Adrenal gland (tissue), 12 donors: ENCODE measurements around the gene ZP1. TPM values are rescaled to one million over a fixed set of nuclear protein-coding genes. Genes with fewer than 3 reads are reported as not detected.

Experiments used
- DNase-seq, 7 donors: peaks; one replicate each; pipeline ENCODE4 v3.0.0-alpha.2; 2019 to 2020
- H3K27ac ChIP-seq, 5 donors: fragments of 200-600 bp; sonication (generic) in 4 of 5; 1 replicate in 3 of 5; 2 replicates in 2 of 5; pipeline versions ENCODE4 v1.5.1 to v1.8.0; 2016 to 2020; ENCODE audit warnings: mild to moderate bottlenecking in 1 of 5
- H3K27me3 ChIP-seq: fragments of 200-600 bp; 2 replicates; pipeline ENCODE4 v1.8.0; 2021
- H3K36me3 ChIP-seq, 2 donors: fragments of 200-600 bp; replicated peaks in 1 of 2; 1 replicate in 1 of 2; 2 replicates in 1 of 2; pipeline versions ENCODE4 v1.5.1 to v1.8.0; 2018 to 2022
- H3K4me1 ChIP-seq, 2 donors: fragments of 200-600 bp; replicated peaks in 1 of 2; 1 replicate in 1 of 2; 2 replicates in 1 of 2; pipeline versions ENCODE4 v1.5.1 to v1.8.0; 2018 to 2021
- H3K4me3 ChIP-seq, 4 donors: fragments of 200-600 bp; sonication (generic) in 3 of 4; one replicate each; pipeline ENCODE4 v1.5.1; 2016 to 2018
- H3K9me3 ChIP-seq, 3 donors: fragments of 200-600 bp; sonication (generic) in 1 of 3; replicated peaks in 1 of 3; 1 replicate in 2 of 3; 2 replicates in 1 of 3; pipeline versions ENCODE4 v1.5.1 to v1.8.0; 2016 to 2021
- CTCF ChIP-seq, 6 experiments: fragments of 450-650 bp in 4 of 6; fragments of 200-600 bp in 2 of 6; sonication (generic) in 1 of 6; IDR thresholded peaks; 1 replicate in 5 of 6; 2 replicates in 1 of 6; pipeline versions ENCODE4 v1.5.1 to v1.8.0; 2016 to 2021; ENCODE audit warnings: antibody characterized with exemption in 6 of 6, mild to moderate bottlenecking in 2 of 6, moderate library complexity in 1 of 6
- POLR2A ChIP-seq, 2 donors: fragments of 450-650 bp; IDR thresholded peaks; one replicate each; pipeline ENCODE4 v1.6.1; 2017; ENCODE audit warnings: antibody characterized with exemption in 2 of 2, mild to moderate bottlenecking in 2 of 2, moderate library complexity in 1 of 2
- WGBS, 4 donors: extraction: QIAGEN DNeasy Blood & Tissue Kit in 2 of 4; methylation state at CpG; one replicate each; pipeline versions ENCODE4 v1.1.5 to v1.1.7; 2013 to 2017; 5-methylcytosine and 5-hydroxymethylcytosine counted together
- intact Hi-C, 2 donors: fragments of 100-400 bp; cut with DNase I; formaldehyde crosslinking; loops; one replicate each; pipeline versions ENCODE4 v1.14.1 to v1.15.0; 2022 to 2023
- polyA plus RNA-seq, 3 donors: library from polyadenylated mRNA; stranded (reverse); fragments of 200-250 nt in 2 of 3; fragments of 350-450 nt in 1 of 3; fragmentation: Illumina TruSeq in 1 of 3; extraction: RNeasy Lipid Tissue Mini Kit (QIAGEN cat#74804) in 1 of 3; gene quantifications; one replicate each; pipeline ENCODE4 v1.2.3, GENCODE V29; 2013 to 2014
- total RNA-seq, 9 donors: library from RNA; depleted of rRNA in 4 of 9; stranded (reverse); fragments of >200 nt in 4 of 9; fragments of 120-200 nt in 1 of 9; fragmentation: NEBNext Ultra II Directional in 1 of 9; extraction: Animal tissue kit (Norgen Biotek cat#: 25700) in 1 of 9; gene quantifications; one replicate each; pipeline versions ENCODE4 v1.1.0 to v1.2.4, GENCODE V29; 2013 to 2023
- donor health status: healthy with polysubstance abuse.
- donor health status: Bipolar disorder and iron deficiency.
- donor health status: DM: yes; HTN: yes; CAD: no.
- donor health status: DM: no; HTN: no; CAD: no.
- donor health status: DM: no; HTN: no; CAD: no.
- donor health status: DM: yes; HTN: yes; CAD: no.

ZP1 gene
- total and polyA plus RNA-seq, 12 donors, result 0.24 to 6.3 (median 0.71) TPM; not detected in 2

GRCh38 chr11:60900673-60901404, 33.5 kb downstream of the ZP1 start:
- H3K27ac ChIP-seq, result no peak overlapping the region
- H3K27me3 ChIP-seq, result no peaks in the 10 kb centered on the region
- WGBS, 4 donors, result 82 to 86% (median 84%) methylated on average over 11 to 13 of the region's 13 CpGs
- H3K36me3 ChIP-seq, result peaks cover 0 to 77% of the 10 kb centered on the region in 2 donors
- H3K4me3 ChIP-seq, result no peak overlapping the region
- peaks cover 17 to 20% of the 10 kb centered on the region in 2 donors for H3K4me1 ChIP-seq
- DNase-seq, result peak in 1 of 7 donors; percentile 47
- H3K9me3 ChIP-seq, result no peaks in the 10 kb centered on the region
- TF ChIP-seq POLR2A (IDR thresholded peaks at IDR 0.05) (no peak), CTCF (IDR thresholded peaks at IDR 0.05) (no peak)
- intact Hi-C loops, result no loop called here

- TF ChIP-seq POLR2A (IDR thresholded peaks at IDR 0.05) (no peak), CTCF (IDR thresholded peaks at IDR 0.05) (no peak)
- H3K4me3 ChIP-seq, result no peak overlapping the region
- peak in 1 of 7 donors; percentile 50 for DNase-seq
- no peak overlapping the region for H3K27ac ChIP-seq
- H3K9me3 ChIP-seq, result no peaks in the 10 kb centered on the region
- 79 to 87% (median 84%) methylated on average over 11 of the region's 11 CpGs for WGBS, 4 donors
- H3K4me1 ChIP-seq, result peaks cover 17 to 23% of the 10 kb centered on the region in 2 donors
- no peaks in the 10 kb centered on the region for H3K27me3 ChIP-seq
- intact Hi-C loops, result no loop called here
- H3K36me3 ChIP-seq, result peaks cover 0 to 60% of the 10 kb centered on the region in 2 donors
These were observed 35.3 kb downstream of the ZP1 start for GRCh38 chr11:60902625-60903024.

GRCh38 chr11:60905047-60905446, 37.7 kb downstream of the ZP1 start:
- H3K9me3 ChIP-seq, result no peaks in the 10 kb centered on the region
- DNase-seq, result peak in 1 of 7 donors; percentile 55
- peak overlapping the region; percentile 50 to 97 (median 95) for H3K27ac ChIP-seq
- intact Hi-C loops, result no loop called here
- H3K4me1 ChIP-seq, result peaks cover 17 to 23% of the 10 kb centered on the region in 2 donors
- no peak for TF ChIP-seq CTCF (IDR thresholded peaks at IDR 0.05)
- no peak for TF ChIP-seq POLR2A (IDR thresholded peaks at IDR 0.05)
- peaks cover 0 to 37% of the 10 kb centered on the region in 2 donors for H3K36me3 ChIP-seq
- WGBS, 4 donors, result 43 to 53% (median 48%) methylated on average over 6 of the region's 6 CpGs
- H3K27me3 ChIP-seq, result no peaks in the 10 kb centered on the region
- peak overlapping the region in 1 of 4 donors; percentile 83 for H3K4me3 ChIP-seq

GRCh38 chr11:60905551-60906113, 38.3 kb downstream of the ZP1 start:
- intact Hi-C loops, result no loop called here
- TF ChIP-seq POLR2A (IDR thresholded peaks at IDR 0.05) (no peak), CTCF (IDR thresholded peaks at IDR 0.05) (no peak)
- 4 to 9% (median 4%) methylated on average over 16 of the region's 16 CpGs for WGBS, 4 donors

More at GRCh38 chr11:60905551-60906113, 38.3 kb downstream of the ZP1 start:
- peak in 6 of 7 donors; percentile 43 to 72 (median 48) for DNase-seq
- H3K4me1 ChIP-seq, result peaks cover 17 to 23% of the 10 kb centered on the region in 2 donors
- H3K9me3 ChIP-seq, result no peaks in the 10 kb centered on the region
- peak overlapping the region; percentile 59 to 92 (median 83) for H3K4me3 ChIP-seq
- peaks cover 0 to 31% of the 10 kb centered on the region in 2 donors for H3K36me3 ChIP-seq
- H3K27me3 ChIP-seq, result no peaks in the 10 kb centered on the region
- H3K27ac ChIP-seq, result peak overlapping the region; percentile 86 to 97 (median 95)
